Measurements from ENCODE around the gene TM9SF2.

TM9SF2 gene

GRCh38 chr13:99495466-99496183 lies 5.6 kb upstream of the TM9SF2 start:
- DNase-seq: peak in 1 of 2 donors; percentile 13

- peak; percentile 64 to 66 for DNase-seq
Observed at GRCh38 chr13:99496184-99497142, 4.8 kb upstream of the TM9SF2 start.

- DNase-seq: peak; percentile 94 to 96
Observed at GRCh38 chr13:99498171-99499161, 2.8 kb upstream of the TM9SF2 start.

GRCh38 chr13:99500839-99501183 lies 461 bp upstream of the TM9SF2 start:
- no peak for DNase-seq

- peak; percentile 32 to 43 for DNase-seq
Observed at GRCh38 chr13:99501848-99502301, 603 bp downstream of the TM9SF2 start.

- no peak for DNase-seq
Observed at GRCh38 chr13:99505814-99506269, 4.6 kb downstream of the TM9SF2 start.

- no peak for DNase-seq
Observed at GRCh38 chr13:99506634-99507033, 5.4 kb downstream of the TM9SF2 start.

- no peak for DNase-seq
Observed at GRCh38 chr13:99507054-99507453, 5.8 kb downstream of the TM9SF2 start.

GRCh38 chr13:99507551-99507950 lies 6.3 kb downstream of the TM9SF2 start:
- no peak for DNase-seq

GRCh38 chr13:99507986-99508385 lies 6.7 kb downstream of the TM9SF2 start:
- DNase-seq: no peak

- DNase-seq: no peak
Observed at GRCh38 chr13:99509479-99509878, 8.2 kb downstream of the TM9SF2 start.

- DNase-seq: no peak
Observed at GRCh38 chr13:99514801-99515200, 13.5 kb downstream of the TM9SF2 start.

GRCh38 chr13:99516153-99516929 lies 15.1 kb downstream of the TM9SF2 start:
- no peak for DNase-seq

GRCh38 chr13:99517577-99517976 lies 16.3 kb downstream of the TM9SF2 start:
- no peak for DNase-seq

- no peak for DNase-seq
Observed at GRCh38 chr13:99517984-99518383, 16.7 kb downstream of the TM9SF2 start.

- DNase-seq: no peak
Observed at GRCh38 chr13:99522298-99522697, 21.0 kb downstream of the TM9SF2 start.

GRCh38 chr13:99523838-99524237 lies 22.6 kb downstream of the TM9SF2 start:
- no peak for DNase-seq

GRCh38 chr13:99525967-99526366 lies 24.7 kb downstream of the TM9SF2 start:
- DNase-seq: no peak

GRCh38 chr13:99526549-99526948 lies 25.3 kb downstream of the TM9SF2 start:
- DNase-seq: no peak

- peak in 1 of 2 donors; percentile 15 for DNase-seq
Observed at GRCh38 chr13:99527301-99527700, 26.0 kb downstream of the TM9SF2 start.

- DNase-seq: no peak
Observed at GRCh38 chr13:99528547-99528946, 27.3 kb downstream of the TM9SF2 start.

- DNase-seq: no peak
Observed at GRCh38 chr13:99536023-99536422, 34.8 kb downstream of the TM9SF2 start.
